ENCODE data around the gene ENDOV.

DNA sequence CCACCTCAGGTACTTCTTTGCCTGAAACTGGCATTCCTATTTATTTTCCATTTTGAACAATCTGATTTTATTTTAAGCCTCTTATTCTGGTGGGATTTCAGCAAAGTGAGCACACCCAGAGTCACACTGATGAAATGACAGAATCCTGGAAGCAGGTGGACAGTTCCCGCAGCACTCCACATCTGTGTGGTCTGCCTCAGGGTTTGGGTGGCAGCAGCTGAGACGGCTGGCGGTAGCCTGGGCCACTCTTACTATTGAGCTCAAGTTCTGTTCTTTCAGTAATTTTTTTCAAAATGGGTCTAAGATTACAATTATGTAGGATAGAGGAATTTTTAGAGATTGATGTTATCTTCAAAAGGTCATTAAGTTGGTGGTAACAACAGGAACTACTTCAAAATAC lies 32.5 kb upstream of the ENDOV start:
- TF ChIP-seq, protein P1, sequence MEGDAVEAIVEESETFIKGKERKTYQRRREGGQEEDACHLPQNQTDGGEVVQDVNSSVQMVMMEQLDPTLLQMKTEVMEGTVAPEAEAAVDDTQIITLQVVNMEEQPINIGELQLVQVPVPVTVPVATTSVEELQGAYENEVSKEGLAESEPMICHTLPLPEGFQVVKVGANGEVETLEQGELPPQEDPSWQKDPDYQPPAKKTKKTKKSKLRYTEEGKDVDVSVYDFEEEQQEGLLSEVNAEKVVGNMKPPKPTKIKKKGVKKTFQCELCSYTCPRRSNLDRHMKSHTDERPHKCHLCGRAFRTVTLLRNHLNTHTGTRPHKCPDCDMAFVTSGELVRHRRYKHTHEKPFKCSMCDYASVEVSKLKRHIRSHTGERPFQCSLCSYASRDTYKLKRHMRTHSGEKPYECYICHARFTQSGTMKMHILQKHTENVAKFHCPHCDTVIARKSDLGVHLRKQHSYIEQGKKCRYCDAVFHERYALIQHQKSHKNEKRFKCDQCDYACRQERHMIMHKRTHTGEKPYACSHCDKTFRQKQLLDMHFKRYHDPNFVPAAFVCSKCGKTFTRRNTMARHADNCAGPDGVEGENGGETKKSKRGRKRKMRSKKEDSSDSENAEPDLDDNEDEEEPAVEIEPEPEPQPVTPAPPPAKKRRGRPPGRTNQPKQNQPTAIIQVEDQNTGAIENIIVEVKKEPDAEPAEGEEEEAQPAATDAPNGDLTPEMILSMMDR (IDR thresholded peaks at IDR 0.05) = no peak
- TF ChIP-seq POLR2A (IDR thresholded peaks at IDR 0.05) = no peak
- TF ChIP-seq EP300 (IDR thresholded peaks at IDR 0.05) = no peak
- no peak for TF ChIP-seq POLR2AphosphoS5 (IDR thresholded peaks at IDR 0.05)

Data from suprapubic skin (tissue), 4 donors.